GM23338 (cell line): ENCODE measurements around the gene MET.
"Not testable (repeated sequence)": the region's sequence is repeated elsewhere in the genome, so short reads cannot be mapped to it uniquely, and the experiment has no call there.

Experiments used
- CTCF ChIP-seq, 2 experiments: fragments of 200-600 bp in 1 of 2; sonication (generic) in 1 of 2; conservative IDR thresholded peaks; 2 replicates each; pipeline versions ENCODE4 v1.5.1 to v1.6.1; 2016 to 2017; ENCODE audit warnings: antibody characterized with exemption in 2 of 2, low read depth in 2 of 2, mild to moderate bottlenecking in 2 of 2, moderate library complexity in 1 of 2
- EZH2 ChIP-seq: fragments of 200-600 bp; sonication (generic); IDR thresholded peaks from one replicate; pipeline ENCODE4 v1.8.0; 2017; ENCODE audit warnings: antibody characterized with exemption, mild to moderate bottlenecking, low read depth; ENCODE audit not compliant: unreplicated experiment
- POLR2AphosphoS5 ChIP-seq: IDR thresholded peaks from 2 replicates; pipeline ENCODE4 v1.6.1; 2016; ENCODE audit warnings: antibody characterized with exemption, low read depth
- REST ChIP-seq: IDR thresholded peaks from one replicate; pipeline ENCODE4 v1.6.1; 2018; ENCODE audit warnings: antibody characterized with exemption; ENCODE audit not compliant: unreplicated experiment

- TF ChIP-seq CTCF (conservative IDR thresholded peaks at IDR 0.05; ENCODE audit: low read depth in 2 of 2); EZH2; POLR2AphosphoS5; REST: not testable (repeated sequence)
Observed at GRCh38 chr7:116821647-116822046, 149.7 kb downstream of the MET start.
